Osteocyte (in vitro differentiated cells): ENCODE measurements around the gene SLC39A11. TPM values are rescaled to one million over a fixed set of nuclear protein-coding genes. Genes with fewer than 3 reads are reported as not detected.
"Not testable (repeated sequence)": the region's sequence is repeated elsewhere in the genome, so short reads cannot be mapped to it uniquely, and the experiment has no call there.

Experiments
- DNase-seq: peaks from one replicate; pipeline ENCODE4 v3.0.0; 2021; ENCODE audit warnings: mixed read lengths; ENCODE audit not compliant: unreplicated experiment; ENCODE audit errors: extremely low spot score
- H3K27ac Mint-ChIP-seq: one replicate; pipeline ENCODE4 v1.8.0; 2021; ENCODE audit warnings: mild to moderate bottlenecking, mixed read lengths; ENCODE audit not compliant: unreplicated experiment
- H3K27me3 Mint-ChIP-seq: one replicate; pipeline ENCODE4 v1.8.0; 2021; ENCODE audit warnings: mixed read lengths; ENCODE audit not compliant: unreplicated experiment
- H3K36me3 Mint-ChIP-seq: one replicate; pipeline ENCODE4 v1.8.0; 2021; ENCODE audit warnings: mixed read lengths; ENCODE audit not compliant: unreplicated experiment
- H3K4me1 Mint-ChIP-seq: one replicate; pipeline ENCODE4 v1.8.0; 2021; ENCODE audit warnings: mixed read lengths; ENCODE audit not compliant: unreplicated experiment
- H3K4me3 Mint-ChIP-seq: one replicate; pipeline ENCODE4 v1.8.0; 2021; ENCODE audit warnings: mild to moderate bottlenecking, moderate library complexity, mixed read lengths; ENCODE audit not compliant: unreplicated experiment
- H3K9me3 Mint-ChIP-seq: one replicate; pipeline ENCODE4 v1.8.0; 2021; ENCODE audit warnings: mixed read lengths; ENCODE audit not compliant: unreplicated experiment
- CTCF ChIP-seq: fragments of 200-600 bp; sonication (generic); IDR thresholded peaks from 2 replicates; pipeline ENCODE4 v1.5.0; 2021; ENCODE audit warnings: antibody characterized with exemption, mild to moderate bottlenecking, moderate library complexity
- total RNA-seq: library from RNA; stranded (reverse); gene quantifications from 2 replicates; pipeline ENCODE4 v1.2.1, GENCODE V29; 2021

SLC39A11 gene
- total RNA-seq, 1 donor from 2014 or later: 50.2 TPM

- no peaks in the 10 kb centered on the region for H3K9me3 Mint-ChIP-seq
- no peaks in the 10 kb centered on the region for H3K4me1 Mint-ChIP-seq
- DNase-seq: no peak
- H3K4me3 Mint-ChIP-seq: no peak overlapping the region
- no peak for TF ChIP-seq CTCF
- H3K36me3 Mint-ChIP-seq: peaks cover 11% of the 10 kb centered on the region
- H3K27ac Mint-ChIP-seq: no peak overlapping the region
- H3K27me3 Mint-ChIP-seq: no peaks in the 10 kb centered on the region
Measured at GRCh38 chr17:72937707-72938106, 154.8 kb downstream of the SLC39A11 start.

- not testable (repeated sequence) for H3K36me3 Mint-ChIP-seq, H3K4me1 Mint-ChIP-seq, H3K27me3 Mint-ChIP-seq, H3K4me3 Mint-ChIP-seq, H3K27ac Mint-ChIP-seq, H3K9me3 Mint-ChIP-seq, DNase-seq
Measured at GRCh38 chr17:72937254-72937653, 155.2 kb downstream of the SLC39A11 start.

- no peaks in the 10 kb centered on the region for H3K27me3 Mint-ChIP-seq
- H3K9me3 Mint-ChIP-seq: no peaks in the 10 kb centered on the region
- H3K27ac Mint-ChIP-seq: no peak overlapping the region
- no peaks in the 10 kb centered on the region for H3K4me1 Mint-ChIP-seq
- no peak for DNase-seq
- peaks cover 9% of the 10 kb centered on the region for H3K36me3 Mint-ChIP-seq
- no peak for TF ChIP-seq CTCF
- H3K4me3 Mint-ChIP-seq: no peak overlapping the region
Measured at GRCh38 chr17:72935984-72936383, 156.5 kb downstream of the SLC39A11 start.

- Mint-ChIP-seq H3K27ac (no peak overlapping the region), H3K4me3 (no peak overlapping the region), H3K4me1 (peaks cover 3% of the 10 kb centered on the region), H3K9me3 (no peaks in the 10 kb centered on the region), H3K36me3 (peaks cover 12% of the 10 kb centered on the region), H3K27me3 (no peaks in the 10 kb centered on the region)
- DNase-seq: no peak
- no peak for TF ChIP-seq CTCF
Measured at GRCh38 chr17:72934927-72935326, 157.6 kb downstream of the SLC39A11 start.

GRCh38 chr17:72931635-72932034 lies 160.9 kb downstream of the SLC39A11 start:
- H3K9me3 Mint-ChIP-seq: no peaks in the 10 kb centered on the region
- no peak for TF ChIP-seq CTCF

GRCh38 chr17:72931163-72931562 lies 161.3 kb downstream of the SLC39A11 start:
- H3K4me3 Mint-ChIP-seq: no peak overlapping the region

More at GRCh38 chr17:72931635-72932034, 160.9 kb downstream of the SLC39A11 start:
- no peak for DNase-seq
- no peak overlapping the region for H3K27ac Mint-ChIP-seq
- peaks cover 19% of the 10 kb centered on the region for H3K4me1 Mint-ChIP-seq
- H3K36me3 Mint-ChIP-seq: peaks cover 12% of the 10 kb centered on the region
- no peak overlapping the region for H3K4me3 Mint-ChIP-seq
- no peaks in the 10 kb centered on the region for H3K27me3 Mint-ChIP-seq

More at GRCh38 chr17:72931163-72931562, 161.3 kb downstream of the SLC39A11 start:
- no peaks in the 10 kb centered on the region for H3K27me3 Mint-ChIP-seq
- H3K4me1 Mint-ChIP-seq: peaks cover 23% of the 10 kb centered on the region
- DNase-seq: no peak
- H3K36me3 Mint-ChIP-seq: peaks cover 10% of the 10 kb centered on the region
- no peak overlapping the region for H3K27ac Mint-ChIP-seq
- no peaks in the 10 kb centered on the region for H3K9me3 Mint-ChIP-seq
- no peak for TF ChIP-seq CTCF
